Glutamatergic neuron (in vitro differentiated cells): Measurements from ENCODE around the gene VPS9D1. TPM values are rescaled to one million over a fixed set of nuclear protein-coding genes. Genes with fewer than 3 reads are reported as not detected.

ENCODE experiments used
- DNase-seq: peaks from one replicate; pipeline ENCODE4 v3.0.0; 2022
- H3K27ac Mint-ChIP-seq: one replicate; pipeline ENCODE4 v1.8.0; 2020; ENCODE audit warnings: mild to moderate bottlenecking, mixed read lengths, inconsistent platforms; ENCODE audit not compliant: unreplicated experiment
- H3K27me3 Mint-ChIP-seq: one replicate; pipeline ENCODE4 v1.8.0; 2020; ENCODE audit warnings: mild to moderate bottlenecking, moderate library complexity, mixed read lengths, inconsistent platforms; ENCODE audit not compliant: unreplicated experiment
- H3K36me3 Mint-ChIP-seq: one replicate; pipeline ENCODE4 v1.8.0; 2020; ENCODE audit warnings: mild to moderate bottlenecking, mixed read lengths, inconsistent platforms; ENCODE audit not compliant: unreplicated experiment
- H3K4me1 Mint-ChIP-seq: one replicate; pipeline ENCODE4 v1.8.0; 2020; ENCODE audit warnings: mild to moderate bottlenecking, low read depth, mixed read lengths, inconsistent platforms; ENCODE audit not compliant: unreplicated experiment
- H3K4me3 Mint-ChIP-seq: one replicate; pipeline ENCODE4 v1.8.0; 2020; ENCODE audit warnings: mild to moderate bottlenecking, mixed read lengths, inconsistent platforms; ENCODE audit not compliant: unreplicated experiment
- H3K9me3 Mint-ChIP-seq: one replicate; pipeline ENCODE4 v1.8.0; 2020; ENCODE audit warnings: mild to moderate bottlenecking, moderate library complexity, mixed read lengths, inconsistent platforms; ENCODE audit not compliant: unreplicated experiment
- total RNA-seq: library from RNA; stranded (reverse); fragmentation: NEBNext Ultra II Directional; extraction: Animal tissue kit (Norgen Biotek cat#: 25700); gene quantifications from one replicate; pipeline ENCODE4 v1.2.1, GENCODE V29; 2021; ENCODE audit not compliant: unreplicated experiment
- TF ChIP-seq, protein P1 (sequence below): fragments of 200-600 bp; sonication (generic); IDR thresholded peaks from one replicate; pipeline ENCODE4 v1.5.0; 2021; ENCODE audit not compliant: partially characterized antibody, unreplicated experiment

The VPS9D1 gene
- total RNA-seq, 1 donor from 2014 or later, result 19.5 TPM

DNA sequence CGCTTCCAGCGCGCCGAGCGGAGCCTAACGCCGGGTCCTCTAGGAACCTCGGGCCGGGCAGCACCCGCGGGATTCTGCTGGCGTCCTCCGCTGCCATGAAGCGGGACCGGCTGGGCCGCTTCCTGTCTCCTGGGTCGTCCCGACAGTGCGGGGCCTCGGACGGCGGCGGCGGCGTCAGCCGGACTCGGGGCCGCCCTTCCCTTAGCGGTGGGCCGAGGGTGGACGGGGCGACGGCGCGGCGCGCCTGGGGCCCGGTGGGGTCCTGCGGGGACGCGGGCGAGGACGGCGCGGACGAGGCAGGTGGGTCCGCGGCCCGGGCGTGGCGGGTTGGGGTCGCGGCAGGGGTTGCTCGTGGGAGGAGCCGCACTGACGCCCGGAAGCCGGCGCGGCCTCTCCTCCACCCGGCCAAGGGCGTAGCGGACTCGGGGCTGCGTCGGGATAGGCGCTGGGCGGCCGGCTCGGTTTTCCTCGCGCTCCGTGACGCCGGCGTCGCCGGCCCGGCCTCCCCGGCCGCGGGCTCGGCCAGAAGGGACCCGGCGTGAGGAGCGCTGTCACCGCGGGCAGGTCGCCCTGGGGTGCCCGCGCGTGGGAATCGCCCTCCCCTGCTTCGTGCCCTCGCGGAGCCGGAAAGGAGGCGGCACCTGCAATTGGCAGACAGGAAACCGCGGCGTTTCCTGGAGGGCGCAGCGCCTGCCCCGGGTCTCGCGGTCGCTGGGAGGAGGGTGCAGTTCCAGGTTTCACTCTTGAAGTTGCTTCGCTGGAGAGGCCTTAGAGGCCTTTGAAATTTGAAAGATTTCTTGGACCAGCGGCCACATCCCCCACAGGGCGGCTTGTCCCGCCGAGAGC is 1.1 kb upstream of the VPS9D1 start:
- Mint-ChIP-seq H3K27ac (no peak overlapping the region), H3K36me3 (no peaks in the 10 kb centered on the region), H3K4me1 (peaks cover 2% of the 10 kb centered on the region), H3K4me3 (peak overlapping the region; percentile 80), H3K27me3 (peaks cover 10% of the 10 kb centered on the region), H3K9me3 (peaks cover 9% of the 10 kb centered on the region)
- TF ChIP-seq, protein P1, sequence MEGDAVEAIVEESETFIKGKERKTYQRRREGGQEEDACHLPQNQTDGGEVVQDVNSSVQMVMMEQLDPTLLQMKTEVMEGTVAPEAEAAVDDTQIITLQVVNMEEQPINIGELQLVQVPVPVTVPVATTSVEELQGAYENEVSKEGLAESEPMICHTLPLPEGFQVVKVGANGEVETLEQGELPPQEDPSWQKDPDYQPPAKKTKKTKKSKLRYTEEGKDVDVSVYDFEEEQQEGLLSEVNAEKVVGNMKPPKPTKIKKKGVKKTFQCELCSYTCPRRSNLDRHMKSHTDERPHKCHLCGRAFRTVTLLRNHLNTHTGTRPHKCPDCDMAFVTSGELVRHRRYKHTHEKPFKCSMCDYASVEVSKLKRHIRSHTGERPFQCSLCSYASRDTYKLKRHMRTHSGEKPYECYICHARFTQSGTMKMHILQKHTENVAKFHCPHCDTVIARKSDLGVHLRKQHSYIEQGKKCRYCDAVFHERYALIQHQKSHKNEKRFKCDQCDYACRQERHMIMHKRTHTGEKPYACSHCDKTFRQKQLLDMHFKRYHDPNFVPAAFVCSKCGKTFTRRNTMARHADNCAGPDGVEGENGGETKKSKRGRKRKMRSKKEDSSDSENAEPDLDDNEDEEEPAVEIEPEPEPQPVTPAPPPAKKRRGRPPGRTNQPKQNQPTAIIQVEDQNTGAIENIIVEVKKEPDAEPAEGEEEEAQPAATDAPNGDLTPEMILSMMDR, result no peak
- peak; percentile 58 for DNase-seq

DNA sequence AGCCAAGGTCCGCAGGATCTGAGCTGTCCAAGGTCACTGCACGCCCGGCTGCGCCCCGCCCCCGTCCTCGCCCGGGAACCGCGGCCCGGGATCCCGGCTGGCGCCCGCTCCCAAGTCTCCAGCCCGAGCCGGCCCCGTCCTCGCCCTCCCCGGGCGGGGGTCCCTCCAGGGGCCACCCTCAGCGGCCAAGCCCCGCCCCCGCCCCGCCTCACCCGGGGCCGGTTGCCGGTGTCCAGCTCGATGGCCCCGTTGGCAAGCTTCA is 216 bp downstream of the VPS9D1 start:
- DNase-seq, result peak; percentile 66
- no peaks in the 10 kb centered on the region for H3K36me3 Mint-ChIP-seq
- peaks cover 10% of the 10 kb centered on the region for H3K27me3 Mint-ChIP-seq
- H3K4me1 Mint-ChIP-seq, result peaks cover 2% of the 10 kb centered on the region
- peak overlapping the region; percentile 90 for H3K4me3 Mint-ChIP-seq
- peaks cover 9% of the 10 kb centered on the region for H3K9me3 Mint-ChIP-seq
- TF ChIP-seq, protein P1, result no peak
- no peak overlapping the region for H3K27ac Mint-ChIP-seq

DNA sequence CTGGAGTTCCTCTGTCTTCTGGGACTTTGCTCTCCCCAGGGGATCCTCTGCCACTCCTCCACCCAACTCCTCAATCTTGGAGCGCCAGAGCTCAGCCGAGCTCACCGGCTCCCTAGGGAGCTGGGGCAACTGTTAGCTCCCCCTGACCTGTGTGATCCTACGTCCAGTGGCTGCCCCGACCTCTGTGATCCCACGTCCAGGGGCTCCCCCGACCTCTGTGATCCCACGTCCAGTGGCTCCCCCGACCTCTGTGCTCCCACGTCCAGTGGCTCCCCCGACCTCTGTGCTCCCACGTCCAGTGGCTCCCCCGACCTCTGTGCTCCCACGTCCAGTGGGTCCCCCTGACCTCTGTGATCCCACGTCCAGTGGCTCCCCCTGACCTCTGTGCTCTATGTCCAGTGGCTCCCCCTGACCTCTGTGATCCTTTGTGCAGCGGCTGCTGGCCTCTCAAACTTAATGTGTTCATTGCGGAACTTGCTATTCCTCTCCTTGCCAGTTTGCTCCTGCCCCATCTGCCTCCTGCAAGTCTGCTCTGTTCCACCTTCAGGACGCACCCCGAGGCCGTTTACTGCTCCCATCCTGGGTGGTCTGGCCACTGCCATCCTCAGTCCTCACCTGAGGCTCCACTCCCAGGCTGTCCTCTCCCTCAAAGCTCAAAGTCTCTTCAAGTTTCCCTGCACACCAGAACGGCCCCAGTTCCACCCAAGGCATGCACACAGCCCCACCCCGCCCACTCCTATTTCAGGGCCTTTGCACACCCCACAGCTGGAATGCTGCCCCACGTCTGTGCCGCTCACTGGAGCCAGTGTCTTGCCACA is 2.8 kb downstream of the VPS9D1 start:
- Mint-ChIP-seq H3K27ac (no peak overlapping the region), H3K9me3 (peaks cover 9% of the 10 kb centered on the region), H3K4me3 (no peak overlapping the region), H3K4me1 (peaks cover 2% of the 10 kb centered on the region), H3K27me3 (peaks cover 9% of the 10 kb centered on the region), H3K36me3 (no peaks in the 10 kb centered on the region)
- TF ChIP-seq, protein P1, result no peak
- DNase-seq, result no peak

DNA sequence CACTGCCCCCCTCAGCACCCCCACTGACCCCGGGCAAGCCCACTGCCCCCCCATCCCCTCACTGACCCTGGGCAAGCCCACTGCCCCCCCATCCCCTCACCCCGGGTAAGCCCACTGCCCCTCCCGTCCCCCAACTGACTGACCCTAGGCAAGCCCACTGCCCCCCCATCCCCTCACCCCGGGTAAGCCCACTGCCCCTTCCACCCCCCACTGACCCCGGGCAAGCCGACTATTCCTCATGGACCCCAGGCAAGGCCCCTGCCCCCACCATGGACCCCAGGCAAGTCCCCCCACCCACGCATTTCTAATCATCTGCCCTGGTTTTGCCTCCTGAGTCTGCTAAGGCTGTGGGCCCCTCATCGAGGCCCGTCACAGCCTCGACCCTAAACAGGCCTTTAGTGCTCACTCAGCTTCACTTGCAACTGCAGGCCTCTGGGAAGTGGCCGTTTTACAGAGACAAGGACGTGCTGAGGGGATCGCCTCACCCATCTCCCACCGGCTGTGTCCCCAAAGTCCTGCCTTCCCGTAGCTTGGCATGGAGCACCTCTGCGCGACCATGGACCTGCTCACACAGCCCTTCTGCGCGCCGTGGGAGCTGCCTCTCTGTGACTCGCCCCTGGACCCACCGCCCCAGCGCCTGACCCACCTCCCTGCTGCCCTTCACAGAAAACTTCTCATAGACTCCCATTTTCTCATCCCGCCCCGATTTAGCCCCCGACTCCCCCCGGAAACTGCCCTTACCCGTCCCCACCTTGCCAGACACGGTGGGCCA is 3.6 kb downstream of the VPS9D1 start:
- TF ChIP-seq, protein P1, result no peak
- peaks cover 5% of the 10 kb centered on the region for H3K27me3 Mint-ChIP-seq
- no peak overlapping the region for H3K4me3 Mint-ChIP-seq
- H3K36me3 Mint-ChIP-seq, result no peaks in the 10 kb centered on the region
- H3K4me1 Mint-ChIP-seq, result peaks cover 2% of the 10 kb centered on the region
- DNase-seq, result no peak
- no peak overlapping the region for H3K27ac Mint-ChIP-seq
- peaks cover 9% of the 10 kb centered on the region for H3K9me3 Mint-ChIP-seq
